Parathyroid adenoma (tissue), 2 donors: Measurements from ENCODE around the gene CELF6.

Source experiments
- H2AFZ ChIP-seq: fragments of 300-600 bp; sonication (generic); one replicate; pipeline ENCODE4 v1.7.0; 2017; ENCODE audit warnings: antibody characterized with exemption, mild to moderate bottlenecking
- H3K27ac ChIP-seq: fragments of 300-600 bp; sonication (generic); one replicate; pipeline ENCODE4 v1.7.0; 2017
- H3K27me3 ChIP-seq: fragments of 300-600 bp; sonication (generic); one replicate; pipeline ENCODE4 v1.7.0; 2017; ENCODE audit warnings: low read length; ENCODE audit not compliant: control insufficient read depth, insufficient read depth
- H3K36me3 ChIP-seq: fragments of 300-600 bp; sonication (generic); one replicate; pipeline ENCODE4 v1.7.0; 2017; ENCODE audit warnings: low read length; ENCODE audit not compliant: control insufficient read depth, insufficient read depth
- H3K4me1 ChIP-seq: fragments of 300-600 bp; sonication (generic); one replicate; pipeline ENCODE4 v1.7.0; 2017; ENCODE audit warnings: control low read depth
- H3K4me2 ChIP-seq: fragments of 300-600 bp; sonication (generic); one replicate; pipeline ENCODE4 v1.7.0; 2017; ENCODE audit warnings: low read length
- H3K4me3 ChIP-seq: fragments of 300-600 bp; sonication (generic); one replicate; pipeline ENCODE4 v1.7.0; 2017; ENCODE audit warnings: low read depth, low read length
- H3K79me2 ChIP-seq: fragments of 300-600 bp; sonication (generic); one replicate; pipeline ENCODE4 v1.7.0; 2017; ENCODE audit warnings: control low read depth
- H3K9ac ChIP-seq: fragments of 300-600 bp; sonication (generic); one replicate; pipeline ENCODE4 v1.7.0; 2017; ENCODE audit warnings: mild to moderate bottlenecking
- H3K9me3 ChIP-seq: fragments of 300-600 bp; sonication (generic); one replicate; pipeline ENCODE4 v1.7.0; 2017; ENCODE audit warnings: low read length; ENCODE audit not compliant: control insufficient read depth
- TF ChIP-seq, protein P1 (sequence below): fragments of 300-600 bp; sonication (generic); IDR thresholded peaks from one replicate; pipeline ENCODE4 v1.7.0; 2017; ENCODE audit warnings: antibody characterized with exemption, mild to moderate bottlenecking
- donor health status: primary hyperparathyroidism.

Gene CELF6

DNA sequence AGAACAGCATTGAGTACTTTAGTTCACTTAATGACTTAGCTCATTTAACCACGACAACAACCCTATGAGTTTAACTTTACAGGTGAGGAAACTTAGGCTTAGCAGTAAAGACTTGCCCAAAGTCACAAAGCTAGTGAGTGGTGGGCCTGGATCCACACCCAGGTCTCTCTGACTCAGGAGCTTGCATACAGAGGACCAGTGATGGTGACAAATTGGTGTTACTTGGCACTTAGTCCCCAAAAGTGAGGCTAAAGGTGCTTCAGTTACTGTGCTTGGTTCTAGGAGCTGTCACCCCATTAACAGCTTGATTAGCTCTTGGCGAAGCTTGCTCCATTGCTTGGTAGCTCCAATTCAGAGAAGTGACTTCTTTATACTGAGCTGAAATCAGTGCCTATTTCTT, 6.1 kb downstream of the CELF6 start:
- H3K36me3 ChIP-seq = no peaks in the 10 kb centered on the region
- H3K4me3 ChIP-seq = no peak overlapping the region
- no peak overlapping the region for H3K27ac ChIP-seq
- no peak overlapping the region for H3K9ac ChIP-seq
- no peaks in the 10 kb centered on the region for H3K79me2 ChIP-seq
- no peak overlapping the region for H2AFZ ChIP-seq
- no peak overlapping the region for H3K4me2 ChIP-seq
- no peaks in the 10 kb centered on the region for H3K9me3 ChIP-seq
- TF ChIP-seq, protein P1, sequence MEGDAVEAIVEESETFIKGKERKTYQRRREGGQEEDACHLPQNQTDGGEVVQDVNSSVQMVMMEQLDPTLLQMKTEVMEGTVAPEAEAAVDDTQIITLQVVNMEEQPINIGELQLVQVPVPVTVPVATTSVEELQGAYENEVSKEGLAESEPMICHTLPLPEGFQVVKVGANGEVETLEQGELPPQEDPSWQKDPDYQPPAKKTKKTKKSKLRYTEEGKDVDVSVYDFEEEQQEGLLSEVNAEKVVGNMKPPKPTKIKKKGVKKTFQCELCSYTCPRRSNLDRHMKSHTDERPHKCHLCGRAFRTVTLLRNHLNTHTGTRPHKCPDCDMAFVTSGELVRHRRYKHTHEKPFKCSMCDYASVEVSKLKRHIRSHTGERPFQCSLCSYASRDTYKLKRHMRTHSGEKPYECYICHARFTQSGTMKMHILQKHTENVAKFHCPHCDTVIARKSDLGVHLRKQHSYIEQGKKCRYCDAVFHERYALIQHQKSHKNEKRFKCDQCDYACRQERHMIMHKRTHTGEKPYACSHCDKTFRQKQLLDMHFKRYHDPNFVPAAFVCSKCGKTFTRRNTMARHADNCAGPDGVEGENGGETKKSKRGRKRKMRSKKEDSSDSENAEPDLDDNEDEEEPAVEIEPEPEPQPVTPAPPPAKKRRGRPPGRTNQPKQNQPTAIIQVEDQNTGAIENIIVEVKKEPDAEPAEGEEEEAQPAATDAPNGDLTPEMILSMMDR = no peak
- no peaks in the 10 kb centered on the region for H3K4me1 ChIP-seq
- no peaks in the 10 kb centered on the region for H3K27me3 ChIP-seq

DNA sequence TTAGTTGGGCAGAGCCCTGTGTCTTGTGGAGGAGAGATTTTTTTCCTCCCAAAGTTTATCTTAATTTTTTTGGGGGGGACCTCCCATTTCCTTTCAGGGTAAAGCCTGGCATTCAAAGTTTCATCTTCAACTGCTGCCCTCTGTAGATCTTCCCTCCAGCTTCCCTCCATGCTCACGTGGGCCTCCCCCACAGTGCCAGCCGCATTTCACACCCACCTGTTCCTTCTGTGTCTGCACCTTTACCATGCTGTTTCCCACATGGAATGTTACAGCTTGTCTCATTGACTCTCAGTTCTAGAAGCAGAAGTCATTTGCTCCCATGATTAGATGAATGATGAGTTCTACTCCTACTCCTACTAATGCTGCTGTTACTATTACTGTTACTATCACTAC, 6.5 kb downstream of the CELF6 start:
- Histone ChIP-seq H3K9me3 (no peaks in the 10 kb centered on the region), H3K9ac (no peak overlapping the region), H3K27me3 (no peaks in the 10 kb centered on the region), H3K79me2 (no peaks in the 10 kb centered on the region), H2AFZ (no peak overlapping the region), H3K4me3 (no peak overlapping the region), H3K4me2 (no peak overlapping the region), H3K27ac (no peak overlapping the region), H3K36me3 (no peaks in the 10 kb centered on the region), H3K4me1 (no peaks in the 10 kb centered on the region)
- TF ChIP-seq, protein P1 = no peak

DNA sequence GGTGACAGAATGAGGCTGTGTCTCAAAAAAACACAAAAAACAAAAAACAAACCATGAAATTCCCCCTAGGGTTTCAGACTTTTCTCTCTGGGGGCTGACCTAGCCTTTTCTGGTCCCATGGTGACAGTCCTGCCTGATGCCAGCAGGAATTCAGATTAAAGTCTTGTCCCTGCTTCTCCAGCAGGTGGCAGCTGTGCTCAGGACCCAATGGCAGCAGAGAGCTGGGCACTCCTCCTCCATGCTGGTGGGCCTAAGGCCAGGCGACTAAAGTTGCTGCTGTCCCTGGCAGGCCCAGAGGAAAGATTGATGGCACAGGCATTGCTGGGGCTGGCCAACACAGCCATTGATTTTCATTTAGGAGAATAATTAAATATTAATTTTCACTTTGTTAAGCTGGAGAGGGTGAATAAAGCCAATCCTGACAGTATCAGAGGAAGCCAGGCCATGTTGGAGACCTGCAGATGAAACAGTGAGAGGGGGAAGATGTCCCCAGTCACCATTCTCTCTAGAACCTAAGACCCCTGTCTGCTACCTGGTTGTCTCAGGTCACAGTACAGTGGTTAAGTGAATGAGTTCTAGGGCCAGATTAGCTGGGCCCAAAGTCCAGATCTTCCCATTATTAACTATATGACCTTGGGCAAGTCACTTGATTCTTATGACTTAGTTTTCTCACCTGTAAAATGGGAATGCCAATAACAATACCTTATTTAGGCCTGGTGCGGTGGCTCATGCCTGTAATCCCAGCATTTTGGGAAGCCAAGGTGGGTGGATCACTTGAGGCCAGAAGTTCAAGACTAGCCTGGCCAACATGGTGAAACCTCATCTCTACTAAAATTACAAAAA, 7.1 kb downstream of the CELF6 start:
- Histone ChIP-seq H3K4me2 (no peak overlapping the region), H3K9ac (no peak overlapping the region), H3K4me1 (no peaks in the 10 kb centered on the region), H3K4me3 (no peak overlapping the region), H3K36me3 (no peaks in the 10 kb centered on the region), H3K27me3 (no peaks in the 10 kb centered on the region), H3K79me2 (no peaks in the 10 kb centered on the region), H3K27ac (no peak overlapping the region), H3K9me3 (no peaks in the 10 kb centered on the region), H2AFZ (no peak overlapping the region)
- TF ChIP-seq, protein P1 = peak; percentile 63

DNA sequence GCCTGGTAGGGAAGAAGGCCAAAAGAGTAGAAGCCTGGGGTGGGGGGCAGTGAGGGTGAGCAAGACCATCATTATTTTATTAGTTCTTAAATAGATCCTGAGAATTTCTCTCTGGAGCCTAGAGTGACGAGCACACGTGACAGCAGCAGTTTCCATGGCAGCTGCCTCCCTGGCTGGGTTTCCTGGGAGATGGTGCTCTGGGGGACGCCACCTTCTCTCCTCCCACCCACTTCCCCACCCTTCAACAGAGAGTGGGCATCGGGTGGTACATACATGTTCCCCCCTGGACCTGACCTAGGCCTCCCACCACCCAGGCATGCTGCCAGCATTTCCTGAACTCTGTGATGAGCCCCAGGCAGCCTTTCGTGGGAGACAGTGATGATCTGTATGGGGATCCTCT, 12.9 kb downstream of the CELF6 start:
- Histone ChIP-seq H3K79me2 (no peaks in the 10 kb centered on the region), H3K4me2 (no peak overlapping the region), H3K9ac (no peak overlapping the region), H3K4me3 (no peak overlapping the region), H3K9me3 (no peaks in the 10 kb centered on the region), H3K36me3 (no peaks in the 10 kb centered on the region), H3K27ac (no peak overlapping the region), H3K27me3 (no peaks in the 10 kb centered on the region), H2AFZ (no peak overlapping the region), H3K4me1 (no peaks in the 10 kb centered on the region)
- TF ChIP-seq, protein P1 = no peak
